Vagina (tissue), 2 donors: ENCODE data around the gene KCNH8.

ENCODE experiments used
- POLR2A ChIP-seq, 2 donors: fragments of 450-650 bp; IDR thresholded peaks; one replicate each; pipeline ENCODE4 v1.6.1; 2017; ENCODE audit warnings: antibody characterized with exemption in 2 of 2, mild to moderate bottlenecking in 2 of 2, moderate library complexity in 2 of 2
- TF ChIP-seq, protein P1 (sequence below), 3 experiments: fragments of 450-650 bp in 2 of 3; fragments of 200-600 bp in 1 of 3; sonication (generic) in 1 of 3; IDR thresholded peaks; one replicate each; pipeline ENCODE4 v1.5.1; 2017 to 2019; ENCODE audit warnings: antibody characterized with exemption in 3 of 3, mild to moderate bottlenecking in 2 of 3, moderate library complexity in 2 of 3

DNA sequence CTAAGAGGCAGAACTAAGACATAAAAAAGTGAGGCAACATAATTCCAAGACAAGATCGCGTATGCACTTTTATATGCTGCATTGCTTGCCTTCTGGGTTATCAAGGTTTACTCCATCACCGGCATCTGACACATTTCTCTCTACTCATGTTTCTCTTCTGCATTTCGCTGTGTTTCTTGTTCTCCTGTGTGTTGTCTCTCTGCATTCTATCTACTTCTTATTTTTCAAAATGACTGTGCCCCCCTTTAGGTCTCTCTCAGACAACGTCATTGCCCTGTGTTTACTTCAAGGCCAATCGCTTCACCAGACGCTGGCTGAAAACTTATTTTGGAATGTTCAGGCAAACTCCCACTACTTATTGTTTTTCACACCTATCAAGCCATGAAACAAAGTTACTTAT is 280.4 kb downstream of the KCNH8 start:
- TF ChIP-seq, protein P1, sequence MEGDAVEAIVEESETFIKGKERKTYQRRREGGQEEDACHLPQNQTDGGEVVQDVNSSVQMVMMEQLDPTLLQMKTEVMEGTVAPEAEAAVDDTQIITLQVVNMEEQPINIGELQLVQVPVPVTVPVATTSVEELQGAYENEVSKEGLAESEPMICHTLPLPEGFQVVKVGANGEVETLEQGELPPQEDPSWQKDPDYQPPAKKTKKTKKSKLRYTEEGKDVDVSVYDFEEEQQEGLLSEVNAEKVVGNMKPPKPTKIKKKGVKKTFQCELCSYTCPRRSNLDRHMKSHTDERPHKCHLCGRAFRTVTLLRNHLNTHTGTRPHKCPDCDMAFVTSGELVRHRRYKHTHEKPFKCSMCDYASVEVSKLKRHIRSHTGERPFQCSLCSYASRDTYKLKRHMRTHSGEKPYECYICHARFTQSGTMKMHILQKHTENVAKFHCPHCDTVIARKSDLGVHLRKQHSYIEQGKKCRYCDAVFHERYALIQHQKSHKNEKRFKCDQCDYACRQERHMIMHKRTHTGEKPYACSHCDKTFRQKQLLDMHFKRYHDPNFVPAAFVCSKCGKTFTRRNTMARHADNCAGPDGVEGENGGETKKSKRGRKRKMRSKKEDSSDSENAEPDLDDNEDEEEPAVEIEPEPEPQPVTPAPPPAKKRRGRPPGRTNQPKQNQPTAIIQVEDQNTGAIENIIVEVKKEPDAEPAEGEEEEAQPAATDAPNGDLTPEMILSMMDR (IDR thresholded peaks at IDR 0.05): no peak
- no peak for TF ChIP-seq POLR2A (IDR thresholded peaks at IDR 0.05)
